ENCODE measurements around the gene KLHDC10. TPM values are rescaled to one million over a fixed set of nuclear protein-coding genes. Genes with fewer than 3 reads are reported as not detected.

Gene KLHDC10
- total and polyA plus RNA-seq, 7 experiments from 2014 or later, result 1.2 to 20.4 (median 15.9) TPM

- no peaks in the 10 kb centered on the region for H3K27me3 Mint-ChIP-seq
- POLR2A ChIA-PET, result interaction anchor here (1.0 kb wide), 1 partner anchor 26 kb away, joined by 3 read pairs; the partner anchor contains the start of gene KLHDC10
- intact Hi-C loops (cut with micrococcal nuclease), result no loop called here
- no peak overlapping the region for H3K4me3 Mint-ChIP-seq
- ATAC-seq (no peak), DNase-seq (no peak)
- Histone ChIP-seq H3K27ac (ENCODE audit: low read depth, low read length) (no peak overlapping the region), H3K36me3 (ENCODE audit: control insufficient read depth in 2 of 3, insufficient read depth in 3 of 3, low read length in 3 of 3) (no peaks in the 10 kb centered on the region), H3K4me3 (ENCODE audit: low read length) (no peak overlapping the region), H3K4me1 (ENCODE audit: control insufficient read depth in 2 of 2, insufficient read depth in 2 of 2, low read length in 2 of 2) (no peaks in the 10 kb centered on the region), H3K9me3 (ENCODE audit: control insufficient read depth in 2 of 3, low read length in 3 of 3) (no peaks in the 10 kb centered on the region), H3K27me3 (ENCODE audit: control insufficient read depth in 2 of 2, insufficient read depth in 2 of 2, low read length in 2 of 2) (no peaks in the 10 kb centered on the region)
- peak overlapping the region in 1 of 9 donors; percentile 59 for H3K27ac Mint-ChIP-seq
- H3K9me3 Mint-ChIP-seq, result no peaks in the 10 kb centered on the region
- CTCF ChIA-PET, result interaction anchor here (0.7 to 1.1 kb wide), 3 partner anchors 24 to 736 kb away, joined by 3 read pairs; no protein-coding TSS in a partner anchor
- peaks cover 0 to 23% (median 13%) of the 10 kb centered on the region in 7 donors for H3K4me1 Mint-ChIP-seq
- peaks cover 0 to 22% (median 6%) of the 10 kb centered on the region in 5 donors for H3K36me3 Mint-ChIP-seq
Observed at GRCh38 chr7:130095812-130096211, 25.5 kb downstream of the KLHDC10 start.

- no peak overlapping the region for H3K4me3 Mint-ChIP-seq
- no peak overlapping the region for H3K27ac ChIP-seq (ENCODE audit: low read depth, low read length)
Observed at GRCh38 chr7:130096243-130096827, 26.0 kb downstream of the KLHDC10 start.

GRCh38 chr7:130099331-130099730, 29.0 kb downstream of the KLHDC10 start:
- ATAC-seq (no peak), DNase-seq (no peak)
- Mint-ChIP-seq H3K4me1 (peaks cover 0 to 9% (median 4%) of the 10 kb centered on the region in 7 donors), H3K27me3 (no peaks in the 10 kb centered on the region), H3K27ac (no peak overlapping the region), H3K9me3 (no peaks in the 10 kb centered on the region), H3K36me3 (peaks cover 0 to 21% (median 6%) of the 10 kb centered on the region in 5 donors), H3K4me3 (no peak overlapping the region)
- CTCF ChIA-PET, result no interaction called here
- no peaks in the 10 kb centered on the region for H3K27me3 ChIP-seq (ENCODE audit: control insufficient read depth in 2 of 2, insufficient read depth in 2 of 2, low read length in 2 of 2)
- POLR2A ChIA-PET, result no interaction called here
- H3K27ac ChIP-seq (ENCODE audit: low read depth, low read length), result no peak overlapping the region
- H3K4me3 ChIP-seq (ENCODE audit: low read length), result no peak overlapping the region
- H3K9me3 ChIP-seq (ENCODE audit: control insufficient read depth in 2 of 3, low read length in 3 of 3), result no peaks in the 10 kb centered on the region
- H3K4me1 ChIP-seq (ENCODE audit: control insufficient read depth in 2 of 2, insufficient read depth in 2 of 2, low read length in 2 of 2), result no peaks in the 10 kb centered on the region
- intact Hi-C loops (cut with micrococcal nuclease), result no loop called here
- H3K36me3 ChIP-seq (ENCODE audit: control insufficient read depth in 2 of 3, insufficient read depth in 3 of 3, low read length in 3 of 3), result no peaks in the 10 kb centered on the region

More at GRCh38 chr7:130096243-130096827, 26.0 kb downstream of the KLHDC10 start:
- ATAC-seq (no peak), DNase-seq (no peak)
- no peaks in the 10 kb centered on the region for H3K27me3 Mint-ChIP-seq
- ChIA-PET POLR2A (interaction anchor here (1.0 kb wide), 1 partner anchor 26 kb away, joined by 3 read pairs; the partner anchor contains the start of gene KLHDC10), CTCF (interaction anchor here (0.7 to 1.1 kb wide), 3 partner anchors 25 to 735 kb away, joined by 3 read pairs; no protein-coding TSS in a partner anchor)
- peaks cover 0 to 18% (median 9%) of the 10 kb centered on the region in 7 donors for H3K4me1 Mint-ChIP-seq
- intact Hi-C loops (cut with micrococcal nuclease), result no loop called here
- H3K4me1 ChIP-seq (ENCODE audit: control insufficient read depth in 2 of 2, insufficient read depth in 2 of 2, low read length in 2 of 2), result no peaks in the 10 kb centered on the region
- H3K9me3 Mint-ChIP-seq, result no peaks in the 10 kb centered on the region
- no peaks in the 10 kb centered on the region for H3K36me3 ChIP-seq (ENCODE audit: control insufficient read depth in 2 of 3, insufficient read depth in 3 of 3, low read length in 3 of 3)
- no peak overlapping the region for H3K4me3 ChIP-seq (ENCODE audit: low read length)
- H3K27me3 ChIP-seq (ENCODE audit: control insufficient read depth in 2 of 2, insufficient read depth in 2 of 2, low read length in 2 of 2), result no peaks in the 10 kb centered on the region
- H3K27ac Mint-ChIP-seq, result no peak overlapping the region
- H3K9me3 ChIP-seq (ENCODE audit: control insufficient read depth in 2 of 3, low read length in 3 of 3), result no peaks in the 10 kb centered on the region
- peaks cover 0 to 21% (median 6%) of the 10 kb centered on the region in 5 donors for H3K36me3 Mint-ChIP-seq

GRCh38 chr7:130102588-130102987, 32.3 kb downstream of the KLHDC10 start:
- Mint-ChIP-seq H3K9me3 (no peaks in the 10 kb centered on the region), H3K27me3 (no peaks in the 10 kb centered on the region), H3K36me3 (peaks cover 0 to 30% (median 8%) of the 10 kb centered on the region in 5 donors), H3K27ac (no peak overlapping the region), H3K4me3 (no peak overlapping the region), H3K4me1 (peaks cover 0 to 5% (median 4%) of the 10 kb centered on the region in 7 donors)
- CTCF ChIA-PET, result no interaction called here
- POLR2A ChIA-PET, result no interaction called here
- H3K4me1 ChIP-seq (ENCODE audit: control insufficient read depth in 2 of 2, insufficient read depth in 2 of 2, low read length in 2 of 2), result no peaks in the 10 kb centered on the region
- no peaks in the 10 kb centered on the region for H3K27me3 ChIP-seq (ENCODE audit: control insufficient read depth in 2 of 2, insufficient read depth in 2 of 2, low read length in 2 of 2)
- H3K27ac ChIP-seq (ENCODE audit: low read depth, low read length), result no peak overlapping the region
- intact Hi-C loops (cut with micrococcal nuclease), result no loop called here
- no peaks in the 10 kb centered on the region for H3K36me3 ChIP-seq (ENCODE audit: control insufficient read depth in 2 of 3, insufficient read depth in 3 of 3, low read length in 3 of 3)
- no peak overlapping the region for H3K4me3 ChIP-seq (ENCODE audit: low read length)
- ATAC-seq, result no peak
- no peak for DNase-seq
- no peaks in the 10 kb centered on the region for H3K9me3 ChIP-seq (ENCODE audit: control insufficient read depth in 2 of 3, low read length in 3 of 3)

GRCh38 chr7:130107949-130108674, 37.8 kb downstream of the KLHDC10 start:
- H3K9me3 Mint-ChIP-seq, result peaks cover 0 to 3% (median 0%) of the 10 kb centered on the region in 11 donors

GRCh38 chr7:130108809-130109208, 38.5 kb downstream of the KLHDC10 start:
- H3K27ac ChIP-seq (ENCODE audit: low read depth, low read length), result no peak overlapping the region
- Mint-ChIP-seq H3K27me3 (no peaks in the 10 kb centered on the region), H3K27ac (peak overlapping the region in 1 of 9 donors; percentile 14), H3K36me3 (peaks cover 0 to 22% (median 2%) of the 10 kb centered on the region in 5 donors), H3K4me1 (peaks cover 0 to 5% (median 0%) of the 10 kb centered on the region in 7 donors), H3K9me3 (peaks cover 0 to 3% (median 0%) of the 10 kb centered on the region in 11 donors), H3K4me3 (no peak overlapping the region)
- ATAC-seq (no peak), DNase-seq (no peak)
- ChIA-PET POLR2A (no interaction called here), CTCF (no interaction called here)
- no peaks in the 10 kb centered on the region for H3K4me1 ChIP-seq (ENCODE audit: control insufficient read depth in 2 of 2, insufficient read depth in 2 of 2, low read length in 2 of 2)
- no peaks in the 10 kb centered on the region for H3K9me3 ChIP-seq (ENCODE audit: control insufficient read depth in 2 of 3, low read length in 3 of 3)
- H3K4me3 ChIP-seq (ENCODE audit: low read length), result no peak overlapping the region
- H3K27me3 ChIP-seq (ENCODE audit: control insufficient read depth in 2 of 2, insufficient read depth in 2 of 2, low read length in 2 of 2), result no peaks in the 10 kb centered on the region
- H3K36me3 ChIP-seq (ENCODE audit: control insufficient read depth in 2 of 3, insufficient read depth in 3 of 3, low read length in 3 of 3), result no peaks in the 10 kb centered on the region
- intact Hi-C loops (cut with micrococcal nuclease), result no loop called here

More at GRCh38 chr7:130107949-130108674, 37.8 kb downstream of the KLHDC10 start:
- no peaks in the 10 kb centered on the region for H3K4me1 ChIP-seq (ENCODE audit: control insufficient read depth in 2 of 2, insufficient read depth in 2 of 2, low read length in 2 of 2)
- peaks cover 0 to 5% (median 0%) of the 10 kb centered on the region in 7 donors for H3K4me1 Mint-ChIP-seq
- H3K9me3 ChIP-seq (ENCODE audit: control insufficient read depth in 2 of 3, low read length in 3 of 3), result no peaks in the 10 kb centered on the region
- peaks cover 0 to 22% (median 2%) of the 10 kb centered on the region in 5 donors for H3K36me3 Mint-ChIP-seq
- H3K36me3 ChIP-seq (ENCODE audit: control insufficient read depth in 2 of 3, insufficient read depth in 3 of 3, low read length in 3 of 3), result no peaks in the 10 kb centered on the region
- ATAC-seq (no peak), DNase-seq (no peak)
- no peak overlapping the region for H3K27ac Mint-ChIP-seq
- ChIA-PET POLR2A (no interaction called here), CTCF (interaction anchor here (0.9 kb wide), 1 partner anchor 11 kb away, joined by 3 read pairs; no protein-coding TSS in a partner anchor)
- intact Hi-C loops (cut with micrococcal nuclease), result no loop called here
- peak overlapping the region in 1 of 10 donors; percentile 47 for H3K4me3 Mint-ChIP-seq
- H3K4me3 ChIP-seq (ENCODE audit: low read length), result no peak overlapping the region
- no peaks in the 10 kb centered on the region for H3K27me3 ChIP-seq (ENCODE audit: control insufficient read depth in 2 of 2, insufficient read depth in 2 of 2, low read length in 2 of 2)
- H3K27me3 Mint-ChIP-seq, result no peaks in the 10 kb centered on the region
- H3K27ac ChIP-seq (ENCODE audit: low read depth, low read length), result no peak overlapping the region

All from naive thymus-derived CD4-positive, alpha-beta T cell (primary cell).